ENCODE measurements around the gene TANC1.
A peak's percentile ranks its signal among the peaks of the same experiment; 100 is the strongest.
"Not testable (repeated sequence)": the region's sequence is repeated elsewhere in the genome, so short reads cannot be mapped to it uniquely, and the experiment has no call there.

Gene TANC1

GRCh38 chr2:159139216-159139933 is 170.9 kb downstream of the TANC1 start:
- no peak for TF ChIP-seq CTCF (conservative IDR thresholded peaks at IDR 0.05; ENCODE audit: low read depth, low read length)
- no peak overlapping the region for H3K4me3 ChIP-seq (ENCODE audit: low read length)
- DNase-seq (ENCODE audit: low read depth), result no peak

- no peak for TF ChIP-seq CTCF (conservative IDR thresholded peaks at IDR 0.05; ENCODE audit: low read depth, low read length)
- H3K4me3 ChIP-seq (ENCODE audit: low read length), result no peak overlapping the region
- DNase-seq (ENCODE audit: low read depth), result no peak
These were observed 171.8 kb downstream of the TANC1 start for GRCh38 chr2:159140070-159140769.

GRCh38 chr2:159140821-159141220 is 172.4 kb downstream of the TANC1 start:
- DNase-seq (ENCODE audit: low read depth); H3K4me3 ChIP-seq (ENCODE audit: low read length): not testable (repeated sequence)
- TF ChIP-seq CTCF (conservative IDR thresholded peaks at IDR 0.05; ENCODE audit: low read depth, low read length), result peak; percentile 13

- no peak overlapping the region for H3K4me3 ChIP-seq (ENCODE audit: low read length)
- no peak for TF ChIP-seq CTCF (conservative IDR thresholded peaks at IDR 0.05; ENCODE audit: low read depth, low read length)
- DNase-seq (ENCODE audit: low read depth), result no peak
These were observed 176.6 kb downstream of the TANC1 start for GRCh38 chr2:159144776-159145614.

- no peak overlapping the region for H3K4me3 ChIP-seq (ENCODE audit: low read length)
- no peak for TF ChIP-seq CTCF (conservative IDR thresholded peaks at IDR 0.05; ENCODE audit: low read depth, low read length)
- no peak for DNase-seq (ENCODE audit: low read depth)
These were observed 177.4 kb downstream of the TANC1 start for GRCh38 chr2:159145745-159146354.

- no peak overlapping the region for H3K4me3 ChIP-seq (ENCODE audit: low read length)
- no peak for DNase-seq (ENCODE audit: low read depth)
- no peak for TF ChIP-seq CTCF (conservative IDR thresholded peaks at IDR 0.05; ENCODE audit: low read depth, low read length)
These were observed 178.7 kb downstream of the TANC1 start for GRCh38 chr2:159146996-159147666.

Data from retinal pigment epithelial cell (primary cell).